AG09309 (cell line): ENCODE measurements around the gene VEZT.
"Not testable (repeated sequence)": the region's sequence is repeated elsewhere in the genome, so short reads cannot be mapped to it uniquely, and the experiment has no call there.

Source experiments
- DNase-seq: peaks from one replicate; pipeline ENCODE4 v3.0.0-alpha.2; 2010; ENCODE audit warnings: low read depth
- H3K4me3 ChIP-seq: 2 replicates; pipeline ENCODE4 v1.5.1; 2011; ENCODE audit warnings: mild to moderate bottlenecking, low read depth, low read length, moderate library complexity; ENCODE audit not compliant: control insufficient read depth
- CTCF ChIP-seq: IDR thresholded peaks from 2 replicates; pipeline ENCODE4 v1.5.1; 2011; ENCODE audit warnings: mild to moderate bottlenecking, low read depth, low read length, inconsistent platforms; ENCODE audit not compliant: insufficient read depth, control insufficient read depth; ENCODE audit errors: missing control alignments

VEZT gene

DNA sequence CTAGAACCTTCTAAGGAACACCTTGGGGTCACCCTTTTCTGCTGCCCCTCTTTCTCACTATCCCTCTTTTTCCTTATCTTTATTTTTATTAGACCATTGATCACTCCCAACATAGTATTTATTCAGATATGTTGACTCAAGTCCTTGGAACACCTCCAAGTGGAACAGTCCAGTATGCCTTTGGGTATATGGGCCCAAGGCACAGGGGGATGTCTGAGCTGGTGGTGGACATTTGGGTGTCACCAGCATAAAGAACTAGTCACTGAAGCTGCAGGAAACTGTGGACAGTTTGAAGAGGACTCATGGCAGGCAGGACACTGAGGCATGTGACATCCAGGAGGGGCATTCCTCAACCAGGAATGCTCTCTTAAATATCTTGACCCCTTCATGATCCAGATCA is 105.6 kb downstream of the VEZT start:
- no peak for DNase-seq
- no peak for TF ChIP-seq CTCF
- no peak overlapping the region for H3K4me3 ChIP-seq

GRCh38 chr12:95324246-95324645 is 106.6 kb downstream of the VEZT start:
- not testable (repeated sequence) for DNase-seq, H3K4me3 ChIP-seq

DNA sequence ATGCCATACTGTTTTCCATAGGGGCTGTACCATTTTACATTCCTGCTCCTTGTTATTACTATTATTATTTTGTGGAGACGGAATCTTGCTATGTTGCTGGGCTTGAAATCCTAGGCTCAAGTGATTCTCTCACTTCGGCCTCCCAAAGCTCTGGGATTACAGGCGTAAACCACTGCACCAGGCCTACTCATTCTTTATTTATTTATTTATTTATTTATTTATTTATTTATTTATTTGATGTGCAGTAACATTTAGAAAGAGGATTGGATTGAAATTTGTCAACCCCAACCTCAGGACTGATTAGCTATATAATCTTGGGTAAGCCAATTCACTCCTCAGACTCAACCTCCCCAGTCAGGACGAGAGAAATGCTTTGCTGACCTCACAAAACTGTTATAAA is 107.9 kb downstream of the VEZT start:
- no peak for DNase-seq
- TF ChIP-seq CTCF: no peak
- no peak overlapping the region for H3K4me3 ChIP-seq

- H3K4me3 ChIP-seq: no peak overlapping the region
- TF ChIP-seq CTCF: no peak
- DNase-seq: no peak
These were observed 108.8 kb downstream of the VEZT start for GRCh38 chr12:95326445-95326844.

DNA sequence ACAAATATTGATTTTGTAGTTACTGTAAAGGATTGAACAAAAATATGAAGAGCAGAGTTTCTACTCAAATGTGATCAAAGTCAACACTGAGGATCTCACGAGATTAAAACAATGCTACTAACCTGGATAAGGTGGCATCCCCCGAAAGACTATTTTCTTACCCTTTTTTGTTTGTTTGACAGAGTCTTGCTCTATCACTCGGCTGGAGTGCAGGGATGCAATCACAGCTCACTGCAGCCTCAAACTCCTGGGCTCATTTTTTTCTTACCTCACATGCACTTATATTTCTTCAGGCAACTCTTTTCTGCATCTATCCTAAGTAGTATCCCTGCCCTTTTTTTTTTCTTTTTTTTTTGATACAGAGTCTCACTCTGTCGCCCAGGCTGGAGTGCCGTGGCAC is 109.2 kb downstream of the VEZT start:
- no peak for DNase-seq
- H3K4me3 ChIP-seq: no peak overlapping the region
- TF ChIP-seq CTCF: no peak

DNA sequence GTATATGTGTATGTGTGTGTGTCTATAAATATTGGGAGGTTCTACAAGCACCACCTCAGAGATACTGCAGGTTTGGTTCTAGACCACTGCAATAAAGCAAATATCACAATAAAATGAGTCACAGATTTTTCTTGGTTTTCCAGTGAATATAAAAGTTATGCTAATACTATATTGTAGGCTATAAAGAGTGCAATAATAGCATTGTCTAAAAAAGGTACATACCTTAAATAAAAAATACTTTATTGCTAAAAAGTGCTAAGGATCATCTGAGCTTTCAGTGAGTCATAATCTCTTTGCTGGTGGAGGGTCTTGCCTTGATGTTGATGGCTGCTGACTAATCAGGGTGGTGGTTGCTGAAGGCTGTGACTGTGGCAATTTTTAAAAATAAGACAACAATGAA is 111.1 kb downstream of the VEZT start:
- no peak for TF ChIP-seq CTCF
- H3K4me3 ChIP-seq: no peak overlapping the region
- no peak for DNase-seq

DNA sequence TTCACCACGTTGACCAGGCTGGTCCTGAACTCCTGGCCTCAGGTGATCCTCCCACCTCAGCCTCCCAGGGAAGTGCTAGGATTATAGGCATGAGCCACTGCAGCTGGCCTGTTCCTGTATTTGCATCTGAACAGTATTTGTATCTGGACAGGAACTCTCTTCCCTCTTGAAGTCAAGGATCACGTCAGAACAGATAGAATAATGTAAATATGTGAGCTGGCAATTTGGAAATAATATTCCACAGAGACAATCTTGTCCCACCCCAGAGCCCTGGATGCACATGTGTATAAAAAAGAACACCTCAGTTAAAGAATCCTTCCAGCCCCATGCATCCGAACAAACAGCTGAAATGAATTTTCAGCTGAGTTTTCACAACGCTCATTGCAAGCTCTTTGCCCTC is 118.3 kb downstream of the VEZT start:
- no peak for DNase-seq
- no peak overlapping the region for H3K4me3 ChIP-seq
- no peak for TF ChIP-seq CTCF
